Stimulated activated CD4-positive, alpha-beta T cell treated with anti-CD3 and anti-CD28 coated beads, Interleukin-15, amount 100 ng/mL, for 48 hours (primary cell): Measurements from ENCODE around the gene SYT2.
"Not testable (repeated sequence)": the region's sequence is repeated elsewhere in the genome, so short reads cannot be mapped to it uniquely, and the experiment has no call there.

Experiments used
- DNase-seq, 2 donors: peaks; one replicate each; pipeline ENCODE4 v3.0.0-alpha.2; 2020; ENCODE audit warnings: low read depth in 2 of 2

SYT2 gene

GRCh38 chr1:202572867-202573266, 137.4 kb downstream of the SYT2 start:
- DNase-seq = no peak

GRCh38 chr1:202571719-202572339, 138.4 kb downstream of the SYT2 start:
- DNase-seq = peak in 1 of 2 donors; percentile 11

- DNase-seq = no peak
Observed at GRCh38 chr1:202569393-202570322, 140.6 kb downstream of the SYT2 start.

GRCh38 chr1:202568826-202569225, 141.4 kb downstream of the SYT2 start:
- no peak for DNase-seq

GRCh38 chr1:202568410-202568809, 141.8 kb downstream of the SYT2 start:
- no peak for DNase-seq

- DNase-seq = no peak
Observed at GRCh38 chr1:202567738-202568137, 142.5 kb downstream of the SYT2 start.

- DNase-seq = no peak
Observed at GRCh38 chr1:202565890-202566602, 144.2 kb downstream of the SYT2 start.

GRCh38 chr1:202564958-202565495, 145.2 kb downstream of the SYT2 start:
- DNase-seq = no peak

- DNase-seq = no peak
Observed at GRCh38 chr1:202563818-202564217, 146.4 kb downstream of the SYT2 start.

GRCh38 chr1:202562444-202563060, 147.7 kb downstream of the SYT2 start:
- no peak for DNase-seq

- no peak for DNase-seq
Observed at GRCh38 chr1:202561726-202562443, 148.4 kb downstream of the SYT2 start.

GRCh38 chr1:202561240-202561639, 149.0 kb downstream of the SYT2 start:
- no peak for DNase-seq

GRCh38 chr1:202557662-202558061, 152.6 kb downstream of the SYT2 start:
- not testable (repeated sequence) for DNase-seq

- DNase-seq = not testable (repeated sequence)
Observed at GRCh38 chr1:202556037-202556436, 154.2 kb downstream of the SYT2 start.

- DNase-seq = not testable (repeated sequence)
Observed at GRCh38 chr1:202554619-202555018, 155.6 kb downstream of the SYT2 start.

GRCh38 chr1:202553560-202554038, 156.7 kb downstream of the SYT2 start:
- no peak for DNase-seq

GRCh38 chr1:202553078-202553477, 157.2 kb downstream of the SYT2 start:
- not testable (repeated sequence) for DNase-seq

GRCh38 chr1:202552615-202553014, 157.6 kb downstream of the SYT2 start:
- not testable (repeated sequence) for DNase-seq

GRCh38 chr1:202551683-202552082, 158.6 kb downstream of the SYT2 start:
- DNase-seq = no peak

GRCh38 chr1:202550088-202550487, 160.2 kb downstream of the SYT2 start:
- DNase-seq = not testable (repeated sequence)

- no peak for DNase-seq
Observed at GRCh38 chr1:202547215-202547614, 163.0 kb downstream of the SYT2 start.
